GM23338 (cell line): Measurements from ENCODE around the gene TFB1M. TPM values are rescaled to one million over a fixed set of nuclear protein-coding genes. Genes with fewer than 3 reads are reported as not detected.

Source experiments
- ATAC-seq: fragments of 200-7000 bp; cut with Tn5 transposase; 3 replicates; pipeline ENCODE4 v1.9.1; 2020
- DNase-seq: peaks from one replicate; pipeline ENCODE4 v3.0.0-alpha.2; 2015; ENCODE audit warnings: low spot score
- H2AFZ ChIP-seq: fragments of 200-600 bp; sonication (generic); 2 replicates; pipeline ENCODE4 v1.8.0; 2016; ENCODE audit warnings: antibody characterized with exemption, mild to moderate bottlenecking, moderate library complexity
- H3F3A ChIP-seq: fragments of 200-600 bp; sonication (generic); replicated peaks from 2 replicates; pipeline ENCODE4 v1.8.0; 2017; ENCODE audit warnings: antibody characterized with exemption, mixed run types, low read depth
- H3K27ac ChIP-seq: fragments of 200-600 bp; sonication (generic); 2 replicates; pipeline ENCODE4 v1.6.1; 2016; ENCODE audit warnings: low read depth
- H3K27me3 ChIP-seq: fragments of 200-600 bp; sonication (generic); 2 replicates; pipeline ENCODE4 v1.8.0; 2016; ENCODE audit warnings: mild to moderate bottlenecking, mixed run types, moderate library complexity; ENCODE audit not compliant: insufficient read depth
- H3K36me3 ChIP-seq: fragments of 200-600 bp; sonication (generic); 2 replicates; pipeline ENCODE4 v1.8.0; 2016; ENCODE audit warnings: mild to moderate bottlenecking; ENCODE audit not compliant: insufficient read depth
- H3K4me1 ChIP-seq: fragments of 200-600 bp; sonication (generic); 2 replicates; pipeline ENCODE4 v1.8.0; 2016; ENCODE audit warnings: mild to moderate bottlenecking, moderate library complexity; ENCODE audit not compliant: insufficient read depth
- H3K4me2 ChIP-seq: fragments of 200-600 bp; sonication (generic); 2 replicates; pipeline ENCODE4 v1.7.1; 2017; ENCODE audit warnings: mixed run types
- H3K4me3 ChIP-seq: fragments of 200-600 bp; sonication (generic); 2 replicates; pipeline ENCODE4 v1.6.1; 2016; ENCODE audit warnings: mixed run types
- H3K79me2 ChIP-seq: fragments of 200-600 bp; sonication (generic); replicated peaks from 2 replicates; pipeline ENCODE4 v1.8.0; 2017; ENCODE audit warnings: mild to moderate bottlenecking; ENCODE audit not compliant: insufficient read depth
- H3K9me2 ChIP-seq: fragments of 200-600 bp; sonication (generic); 2 replicates; pipeline ENCODE4 v1.8.0; 2017; ENCODE audit not compliant: insufficient read depth
- H4K20me1 ChIP-seq: fragments of 200-600 bp; sonication (generic); replicated peaks from 2 replicates; pipeline ENCODE4 v1.8.0; 2017; ENCODE audit warnings: mild to moderate bottlenecking; ENCODE audit not compliant: insufficient read depth
- H3K27ac Mint-ChIP-seq: 2 replicates; pipeline ENCODE4 v1.8.0; 2020; ENCODE audit warnings: inconsistent platforms, mild to moderate bottlenecking, moderate library complexity, mixed read lengths
- H3K27me3 Mint-ChIP-seq: 3 replicates; pipeline ENCODE4 v1.8.0; 2022; ENCODE audit warnings: low read depth, mild to moderate bottlenecking, moderate library complexity, mixed read lengths, inconsistent platforms; ENCODE audit not compliant: insufficient read depth, poor library complexity
- H3K36me3 Mint-ChIP-seq: 3 replicates; pipeline ENCODE4 v1.8.0; 2021; ENCODE audit warnings: low read depth, mild to moderate bottlenecking, inconsistent platforms, moderate library complexity, mixed read lengths
- H3K4me1 Mint-ChIP-seq: 3 replicates; pipeline ENCODE4 v1.8.0; 2020; ENCODE audit warnings: mild to moderate bottlenecking, inconsistent platforms, mixed read lengths
- H3K4me3 Mint-ChIP-seq: 3 replicates; pipeline ENCODE4 v1.8.0; 2021; ENCODE audit warnings: moderate library complexity, mild to moderate bottlenecking, inconsistent platforms, mixed read lengths
- H3K9me3 Mint-ChIP-seq: 3 replicates; pipeline ENCODE4 v1.8.0; 2020; ENCODE audit warnings: moderate library complexity, mild to moderate bottlenecking, inconsistent platforms, mixed read lengths
- EZH2 ChIP-seq: fragments of 200-600 bp; sonication (generic); IDR thresholded peaks from one replicate; pipeline ENCODE4 v1.8.0; 2017; ENCODE audit warnings: antibody characterized with exemption, mild to moderate bottlenecking, low read depth; ENCODE audit not compliant: unreplicated experiment
- EZH2phosphoT487 ChIP-seq: fragments of 200-600 bp; sonication (generic); IDR thresholded peaks from one replicate; pipeline ENCODE4 v1.8.1; 2018; ENCODE audit warnings: antibody characterized with exemption; ENCODE audit not compliant: unreplicated experiment
- NANOG ChIP-seq: IDR thresholded peaks from 2 replicates; pipeline ENCODE4 v1.6.1; 2016; ENCODE audit warnings: antibody characterized with exemption, borderline replicate concordance
- POLR2AphosphoS5 ChIP-seq: IDR thresholded peaks from 2 replicates; pipeline ENCODE4 v1.6.1; 2016; ENCODE audit warnings: antibody characterized with exemption, low read depth
- STAT1 ChIP-seq: IDR thresholded peaks from one replicate; pipeline ENCODE4 v1.6.1; 2016; ENCODE audit warnings: antibody characterized with exemption; ENCODE audit not compliant: unreplicated experiment
- ZNF114 ChIP-seq: fragments of 250-450 bp; sonication (Bioruptor Pico); IDR thresholded peaks from 2 replicates; pipeline ENCODE4 v1.5.0; 2020; ENCODE audit warnings: mild to moderate bottlenecking, moderate library complexity
- ZNF331 ChIP-seq: fragments of 250-450 bp; sonication (Bioruptor Pico); IDR thresholded peaks from 2 replicates; pipeline ENCODE4 v1.5.0; 2020; ENCODE audit warnings: low read depth, mild to moderate bottlenecking, moderate library complexity
- polyA plus RNA-seq: library from polyadenylated mRNA; unstranded; fragments of >200 nt; fragmentation: Nextera tagmentation; extraction: Ambion mirVana; gene quantifications from 2 replicates; pipeline ENCODE4 v1.2.1, GENCODE V29; 2016
- total RNA-seq: library from RNA; depleted of rRNA; stranded (reverse); fragments of >200 nt; shearing (Covaris generic); gene quantifications from 2 replicates; pipeline ENCODE4 v1.2.3, GENCODE V29; 2014
- TF ChIP-seq, protein P1 (sequence below): IDR thresholded peaks from one replicate; pipeline ENCODE4 v1.6.1; 2018; ENCODE audit warnings: antibody characterized with exemption; ENCODE audit not compliant: unreplicated experiment
- TF ChIP-seq, protein P2 (sequence below), 2 experiments: fragments of 200-600 bp in 1 of 2; sonication (generic) in 1 of 2; conservative IDR thresholded peaks; 2 replicates each; pipeline versions ENCODE4 v1.5.1 to v1.6.1; 2016 to 2017; ENCODE audit warnings: antibody characterized with exemption in 2 of 2, low read depth in 2 of 2, mild to moderate bottlenecking in 2 of 2, moderate library complexity in 1 of 2
- TF ChIP-seq, protein P3 (sequence below): fragments of 250-450 bp; sonication (Bioruptor Pico); IDR thresholded peaks from 2 replicates; pipeline ENCODE4 v1.5.0; 2020; ENCODE audit warnings: mild to moderate bottlenecking, moderate library complexity

Gene TFB1M
- total and polyA plus RNA-seq, 2 experiments from 2014 or later = 51.1 to 66.9 TPM

GRCh38 chr6:155245831-155246230, 68.5 kb downstream of the TFB1M start:
- H3K9me3 Mint-ChIP-seq = peaks cover 6% of the 10 kb centered on the region; the same call in 2 of the 3 replicates
- H3K4me1 ChIP-seq = 0 out of 2 replicates have a peak, but pooled peaks cover 3% of the 10 kb centered on the region
- no peaks in the 10 kb centered on the region for H3K27me3 ChIP-seq
- H3K36me3 Mint-ChIP-seq = peaks cover 77% of the 10 kb centered on the region
- H3K4me2 ChIP-seq = no peak overlapping the region
- H2AFZ ChIP-seq = no peak overlapping the region
- H3K4me3 Mint-ChIP-seq = no peak overlapping the region
- no peaks in the 10 kb centered on the region for H3K79me2 ChIP-seq
- ATAC-seq (no peak), DNase-seq (no peak)
- peaks cover 9% of the 10 kb centered on the region for H3K4me1 Mint-ChIP-seq
- peaks cover 8% of the 10 kb centered on the region for H3K27me3 Mint-ChIP-seq
- no peak overlapping the region for H3K27ac ChIP-seq
- no peak for TF ChIP-seq EZH2
- TF ChIP-seq, protein P1, sequence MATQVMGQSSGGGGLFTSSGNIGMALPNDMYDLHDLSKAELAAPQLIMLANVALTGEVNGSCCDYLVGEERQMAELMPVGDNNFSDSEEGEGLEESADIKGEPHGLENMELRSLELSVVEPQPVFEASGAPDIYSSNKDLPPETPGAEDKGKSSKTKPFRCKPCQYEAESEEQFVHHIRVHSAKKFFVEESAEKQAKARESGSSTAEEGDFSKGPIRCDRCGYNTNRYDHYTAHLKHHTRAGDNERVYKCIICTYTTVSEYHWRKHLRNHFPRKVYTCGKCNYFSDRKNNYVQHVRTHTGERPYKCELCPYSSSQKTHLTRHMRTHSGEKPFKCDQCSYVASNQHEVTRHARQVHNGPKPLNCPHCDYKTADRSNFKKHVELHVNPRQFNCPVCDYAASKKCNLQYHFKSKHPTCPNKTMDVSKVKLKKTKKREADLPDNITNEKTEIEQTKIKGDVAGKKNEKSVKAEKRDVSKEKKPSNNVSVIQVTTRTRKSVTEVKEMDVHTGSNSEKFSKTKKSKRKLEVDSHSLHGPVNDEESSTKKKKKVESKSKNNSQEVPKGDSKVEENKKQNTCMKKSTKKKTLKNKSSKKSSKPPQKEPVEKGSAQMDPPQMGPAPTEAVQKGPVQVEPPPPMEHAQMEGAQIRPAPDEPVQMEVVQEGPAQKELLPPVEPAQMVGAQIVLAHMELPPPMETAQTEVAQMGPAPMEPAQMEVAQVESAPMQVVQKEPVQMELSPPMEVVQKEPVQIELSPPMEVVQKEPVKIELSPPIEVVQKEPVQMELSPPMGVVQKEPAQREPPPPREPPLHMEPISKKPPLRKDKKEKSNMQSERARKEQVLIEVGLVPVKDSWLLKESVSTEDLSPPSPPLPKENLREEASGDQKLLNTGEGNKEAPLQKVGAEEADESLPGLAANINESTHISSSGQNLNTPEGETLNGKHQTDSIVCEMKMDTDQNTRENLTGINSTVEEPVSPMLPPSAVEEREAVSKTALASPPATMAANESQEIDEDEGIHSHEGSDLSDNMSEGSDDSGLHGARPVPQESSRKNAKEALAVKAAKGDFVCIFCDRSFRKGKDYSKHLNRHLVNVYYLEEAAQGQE = no peak
- TF ChIP-seq, protein P2, sequence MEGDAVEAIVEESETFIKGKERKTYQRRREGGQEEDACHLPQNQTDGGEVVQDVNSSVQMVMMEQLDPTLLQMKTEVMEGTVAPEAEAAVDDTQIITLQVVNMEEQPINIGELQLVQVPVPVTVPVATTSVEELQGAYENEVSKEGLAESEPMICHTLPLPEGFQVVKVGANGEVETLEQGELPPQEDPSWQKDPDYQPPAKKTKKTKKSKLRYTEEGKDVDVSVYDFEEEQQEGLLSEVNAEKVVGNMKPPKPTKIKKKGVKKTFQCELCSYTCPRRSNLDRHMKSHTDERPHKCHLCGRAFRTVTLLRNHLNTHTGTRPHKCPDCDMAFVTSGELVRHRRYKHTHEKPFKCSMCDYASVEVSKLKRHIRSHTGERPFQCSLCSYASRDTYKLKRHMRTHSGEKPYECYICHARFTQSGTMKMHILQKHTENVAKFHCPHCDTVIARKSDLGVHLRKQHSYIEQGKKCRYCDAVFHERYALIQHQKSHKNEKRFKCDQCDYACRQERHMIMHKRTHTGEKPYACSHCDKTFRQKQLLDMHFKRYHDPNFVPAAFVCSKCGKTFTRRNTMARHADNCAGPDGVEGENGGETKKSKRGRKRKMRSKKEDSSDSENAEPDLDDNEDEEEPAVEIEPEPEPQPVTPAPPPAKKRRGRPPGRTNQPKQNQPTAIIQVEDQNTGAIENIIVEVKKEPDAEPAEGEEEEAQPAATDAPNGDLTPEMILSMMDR (conservative IDR thresholded peaks at IDR 0.05; ENCODE audit: low read depth in 2 of 2) = no peak
- TF ChIP-seq, protein P3, sequence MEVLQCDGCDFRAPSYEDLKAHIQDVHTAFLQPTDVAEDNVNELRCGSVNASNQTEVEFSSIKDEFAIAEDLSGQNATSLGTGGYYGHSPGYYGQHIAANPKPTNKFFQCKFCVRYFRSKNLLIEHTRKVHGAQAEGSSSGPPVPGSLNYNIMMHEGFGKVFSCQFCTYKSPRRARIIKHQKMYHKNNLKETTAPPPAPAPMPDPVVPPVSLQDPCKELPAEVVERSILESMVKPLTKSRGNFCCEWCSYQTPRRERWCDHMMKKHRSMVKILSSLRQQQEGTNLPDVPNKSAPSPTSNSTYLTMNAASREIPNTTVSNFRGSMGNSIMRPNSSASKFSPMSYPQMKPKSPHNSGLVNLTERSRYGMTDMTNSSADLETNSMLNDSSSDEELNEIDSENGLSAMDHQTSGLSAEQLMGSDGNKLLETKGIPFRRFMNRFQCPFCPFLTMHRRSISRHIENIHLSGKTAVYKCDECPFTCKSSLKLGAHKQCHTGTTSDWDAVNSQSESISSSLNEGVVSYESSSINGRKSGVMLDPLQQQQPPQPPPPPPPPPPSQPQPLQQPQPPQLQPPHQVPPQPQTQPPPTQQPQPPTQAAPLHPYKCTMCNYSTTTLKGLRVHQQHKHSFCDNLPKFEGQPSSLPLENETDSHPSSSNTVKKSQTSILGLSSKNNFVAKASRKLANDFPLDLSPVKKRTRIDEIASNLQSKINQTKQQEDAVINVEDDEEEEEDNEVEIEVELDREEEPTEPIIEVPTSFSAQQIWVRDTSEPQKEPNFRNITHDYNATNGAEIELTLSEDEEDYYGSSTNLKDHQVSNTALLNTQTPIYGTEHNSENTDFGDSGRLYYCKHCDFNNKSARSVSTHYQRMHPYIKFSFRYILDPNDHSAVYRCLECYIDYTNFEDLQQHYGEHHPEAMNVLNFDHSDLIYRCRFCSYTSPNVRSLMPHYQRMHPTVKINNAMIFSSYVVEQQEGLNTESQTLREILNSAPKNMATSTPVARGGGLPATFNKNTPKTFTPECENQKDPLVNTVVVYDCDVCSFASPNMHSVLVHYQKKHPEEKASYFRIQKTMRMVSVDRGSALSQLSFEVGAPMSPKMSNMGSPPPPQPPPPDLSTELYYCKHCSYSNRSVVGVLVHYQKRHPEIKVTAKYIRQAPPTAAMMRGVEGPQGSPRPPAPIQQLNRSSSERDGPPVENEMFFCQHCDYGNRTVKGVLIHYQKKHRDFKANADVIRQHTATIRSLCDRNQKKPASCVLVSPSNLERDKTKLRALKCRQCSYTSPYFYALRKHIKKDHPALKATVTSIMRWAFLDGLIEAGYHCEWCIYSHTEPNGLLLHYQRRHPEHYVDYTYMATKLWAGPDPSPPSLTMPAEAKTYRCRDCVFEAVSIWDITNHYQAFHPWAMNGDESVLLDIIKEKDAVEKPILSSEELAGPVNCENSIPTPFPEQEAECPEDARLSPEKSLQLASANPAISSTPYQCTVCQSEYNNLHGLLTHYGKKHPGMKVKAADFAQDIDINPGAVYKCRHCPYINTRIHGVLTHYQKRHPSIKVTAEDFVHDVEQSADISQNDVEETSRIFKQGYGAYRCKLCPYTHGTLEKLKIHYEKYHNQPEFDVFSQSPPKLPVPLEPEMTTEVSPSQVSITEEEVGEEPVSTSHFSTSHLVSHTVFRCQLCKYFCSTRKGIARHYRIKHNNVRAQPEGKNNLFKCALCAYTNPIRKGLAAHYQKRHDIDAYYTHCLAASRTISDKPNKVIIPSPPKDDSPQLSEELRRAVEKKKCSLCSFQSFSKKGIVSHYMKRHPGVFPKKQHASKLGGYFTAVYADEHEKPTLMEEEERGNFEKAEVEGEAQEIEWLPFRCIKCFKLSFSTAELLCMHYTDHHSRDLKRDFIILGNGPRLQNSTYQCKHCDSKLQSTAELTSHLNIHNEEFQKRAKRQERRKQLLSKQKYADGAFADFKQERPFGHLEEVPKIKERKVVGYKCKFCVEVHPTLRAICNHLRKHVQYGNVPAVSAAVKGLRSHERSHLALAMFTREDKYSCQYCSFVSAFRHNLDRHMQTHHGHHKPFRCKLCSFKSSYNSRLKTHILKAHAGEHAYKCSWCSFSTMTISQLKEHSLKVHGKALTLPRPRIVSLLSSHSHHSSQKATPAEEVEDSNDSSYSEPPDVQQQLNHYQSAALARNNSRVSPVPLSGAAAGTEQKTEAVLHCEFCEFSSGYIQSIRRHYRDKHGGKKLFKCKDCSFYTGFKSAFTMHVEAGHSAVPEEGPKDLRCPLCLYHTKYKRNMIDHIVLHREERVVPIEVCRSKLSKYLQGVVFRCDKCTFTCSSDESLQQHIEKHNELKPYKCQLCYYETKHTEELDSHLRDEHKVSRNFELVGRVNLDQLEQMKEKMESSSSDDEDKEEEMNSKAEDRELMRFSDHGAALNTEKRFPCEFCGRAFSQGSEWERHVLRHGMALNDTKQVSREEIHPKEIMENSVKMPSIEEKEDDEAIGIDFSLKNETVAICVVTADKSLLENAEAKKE (CRISPR knock-in tag) = no peak
- TF ChIP-seq EZH2phosphoT487 = no peak
- TF ChIP-seq POLR2AphosphoS5 = no peak
- TF ChIP-seq STAT1 = no peak
- TF ChIP-seq ZNF114 = no peak
- no peak for TF ChIP-seq ZNF331 (CRISPR knock-in tag)
- no peak for TF ChIP-seq NANOG
- no peaks in the 10 kb centered on the region for H4K20me1 ChIP-seq
- H3K4me3 ChIP-seq = no peak overlapping the region
- H3K27ac Mint-ChIP-seq = no peak overlapping the region; the same call in 1 of the 2 replicates
- no peaks in the 10 kb centered on the region; the same call in 1 of the 2 replicates for H3K36me3 ChIP-seq
- H3F3A ChIP-seq = peaks cover 4% of the 10 kb centered on the region; the same call in 1 of the 2 replicates
- no peaks in the 10 kb centered on the region for H3K9me2 ChIP-seq
